Caco-2 (cell line): Measurements from ENCODE around the gene PCDHGB6. TPM values are rescaled to one million over a fixed set of nuclear protein-coding genes. Genes with fewer than 3 reads are reported as not detected.
"Not testable (repeated sequence)": the region's sequence is repeated elsewhere in the genome, so short reads cannot be mapped to it uniquely, and the experiment has no call there.

Source experiments
- BruUV-seq: library from RNA; stranded (reverse); fragments of 400-500 nt; replicated peaks from 2 replicates; lab custom pipeline; 2021; lab: Mats Ljungman, UMichigan
- CTCF ChIA-PET: fragments of 300-600 bp; sonication (Branson Sonifier 250); formaldehyde crosslinking; loops from one replicate; lab custom pipeline; 2022; ENCODE audit warnings: antibody characterized with exemption; lab: Charles Lee
- POLR2A ChIA-PET: fragments of 300-600 bp; sonication (Branson Sonifier 250); formaldehyde crosslinking; loops from one replicate; lab custom pipeline; 2022; ENCODE audit warnings: antibody characterized with exemption; lab: Charles Lee
- DNase-seq, 2 experiments: peaks; one replicate each; pipeline versions ENCODE4 v3.0.0 to v3.0.0-alpha.2; 2020 to 2022
- H3K27me3 ChIP-seq: replicated peaks from 2 replicates; pipeline ENCODE4 v1.6.0; 2011; ENCODE audit warnings: low read length; ENCODE audit not compliant: control insufficient read depth, insufficient read depth
- H3K36me3 ChIP-seq: 2 replicates; pipeline ENCODE4 v1.5.1; 2011; ENCODE audit warnings: low read length; ENCODE audit not compliant: control insufficient read depth, insufficient read depth
- H3K4me1 ChIP-seq: fragments of 250-450 bp; sonication (Bioruptor Pico); 2 replicates; pipeline ENCODE4 v1.5.1; 2020; ENCODE audit warnings: mild to moderate bottlenecking
- H3K4me3 ChIP-seq: 2 replicates; pipeline ENCODE4 v1.5.1; 2011; ENCODE audit warnings: low read depth, mild to moderate bottlenecking, control low read depth, low read length
- H3K9me3 ChIP-seq: fragments of 250-450 bp; sonication (Bioruptor Pico); 2 replicates; pipeline ENCODE4 v1.5.1; 2020; ENCODE audit warnings: mild to moderate bottlenecking, moderate library complexity
- H3K27ac Mint-ChIP-seq: one replicate; pipeline ENCODE4 v1.8.0; 2022; ENCODE audit warnings: mixed read lengths; ENCODE audit not compliant: unreplicated experiment
- H3K27me3 Mint-ChIP-seq: one replicate; pipeline ENCODE4 v1.8.0; 2022; ENCODE audit warnings: mixed read lengths; ENCODE audit not compliant: insufficient read depth, unreplicated experiment
- H3K36me3 Mint-ChIP-seq: one replicate; pipeline ENCODE4 v1.8.0; 2022; ENCODE audit warnings: mild to moderate bottlenecking, mixed read lengths; ENCODE audit not compliant: insufficient read depth, unreplicated experiment
- H3K4me1 Mint-ChIP-seq: one replicate; pipeline ENCODE4 v1.8.0; 2022; ENCODE audit warnings: low read depth, mixed read lengths; ENCODE audit not compliant: unreplicated experiment
- H3K4me3 Mint-ChIP-seq: one replicate; pipeline ENCODE4 v1.8.0; 2022; ENCODE audit warnings: mild to moderate bottlenecking, moderate library complexity, mixed read lengths; ENCODE audit not compliant: unreplicated experiment
- H3K9me3 Mint-ChIP-seq: one replicate; pipeline ENCODE4 v1.8.0; 2022; ENCODE audit warnings: mixed read lengths; ENCODE audit not compliant: unreplicated experiment
- intact Hi-C: fragments of 100-400 bp; cut with micrococcal nuclease; formaldehyde crosslinking; loops from one replicate; pipeline ENCODE4 v1.10.0; 2022; ENCODE audit not compliant: unreplicated experiment
- total RNA-seq: library from RNA; stranded (reverse); gene quantifications from 2 replicates; pipeline ENCODE4 v1.2.3, GENCODE V29; 2022
- TF ChIP-seq, protein P1 (sequence below), 2 experiments: fragments of 200-600 bp in 1 of 2; IDR thresholded peaks; 1 replicate in 1 of 2; 2 replicates in 1 of 2; pipeline versions ENCODE4 v1.5.1 to v1.8.0; 2011 to 2022; ENCODE audit warnings: antibody characterized with exemption in 1 of 2, control low read depth in 1 of 2, inconsistent platforms in 1 of 2, low read depth in 1 of 2, low read length in 1 of 2, mild to moderate bottlenecking in 1 of 2, moderate library complexity in 1 of 2; ENCODE audit not compliant: insufficient read depth in 1 of 2, severe bottlenecking in 1 of 2, unreplicated experiment in 1 of 2

PCDHGB6 gene
- total RNA-seq, 1 experiment from 2014 or later, result 2.5 TPM

DNA sequence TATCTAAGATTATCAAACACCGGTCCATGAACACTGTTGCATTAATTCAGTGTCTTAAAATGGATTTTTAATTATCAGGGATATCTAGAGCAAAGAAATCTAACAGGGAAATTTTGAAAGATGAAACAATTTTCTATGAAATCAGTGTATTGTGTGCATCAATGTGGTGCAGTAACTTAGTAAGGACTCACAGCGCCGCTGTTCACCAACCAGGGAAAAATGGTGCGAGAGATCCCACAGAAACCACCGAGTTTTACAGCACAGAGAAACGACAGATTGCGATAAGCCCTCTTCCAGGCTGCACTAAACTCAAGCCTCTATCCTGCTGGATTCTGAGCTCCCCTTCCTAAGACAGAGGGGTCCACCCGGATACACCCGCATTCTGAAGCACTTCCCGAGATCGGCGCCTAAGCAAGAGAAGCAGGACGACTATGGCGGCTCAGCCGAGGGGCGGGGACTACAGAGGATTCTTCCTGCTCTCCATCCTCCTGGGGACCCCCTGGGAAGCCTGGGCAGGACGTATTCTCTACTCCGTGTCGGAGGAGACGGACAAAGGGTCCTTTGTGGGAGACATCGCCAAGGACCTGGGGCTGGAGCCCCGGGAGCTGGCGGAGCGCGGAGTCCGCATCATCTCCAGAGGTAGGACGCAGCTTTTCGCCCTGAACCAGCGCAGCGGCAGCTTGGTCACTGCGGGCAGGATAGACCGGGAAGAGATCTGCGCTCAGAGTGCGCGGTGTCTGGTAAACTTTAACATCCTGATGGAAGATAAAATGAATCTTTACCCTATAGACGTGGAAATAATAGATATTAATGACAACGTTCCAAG lies 25.1 kb upstream of the PCDHGB6 start, which contains the start of gene PCDHGA7:
TSS of gene PCDHGA7 (plus strand) at position 274 of the 826 bp plus-strand sequence. CDS start at position 432, 158 bp downstream.
- no peaks in the 10 kb centered on the region for H3K4me1 Mint-ChIP-seq
- no peaks in the 10 kb centered on the region for H3K36me3 ChIP-seq
- H3K27me3 ChIP-seq, result no peaks in the 10 kb centered on the region
- BruUV-seq, result no TSS peak
- H3K27ac Mint-ChIP-seq, result no peak within 1 kb of the TSS
- H3K4me1 ChIP-seq, result no peaks in the 10 kb centered on the region
- no peak for DNase-seq
- H3K9me3 Mint-ChIP-seq, result no peaks in the 10 kb centered on the region
- H3K9me3 ChIP-seq, result no peaks in the 10 kb centered on the region; the same call in 1 of the 2 replicates
- no peaks in the 10 kb centered on the region for H3K27me3 Mint-ChIP-seq
- no peak within 1 kb of the TSS for H3K4me3 Mint-ChIP-seq
- ChIA-PET CTCF (no interaction called here), POLR2A (no interaction called here)
- no peak within 1 kb of the TSS for H3K4me3 ChIP-seq
- H3K36me3 Mint-ChIP-seq, result no peaks in the 10 kb centered on the region
- TF ChIP-seq, protein P1, sequence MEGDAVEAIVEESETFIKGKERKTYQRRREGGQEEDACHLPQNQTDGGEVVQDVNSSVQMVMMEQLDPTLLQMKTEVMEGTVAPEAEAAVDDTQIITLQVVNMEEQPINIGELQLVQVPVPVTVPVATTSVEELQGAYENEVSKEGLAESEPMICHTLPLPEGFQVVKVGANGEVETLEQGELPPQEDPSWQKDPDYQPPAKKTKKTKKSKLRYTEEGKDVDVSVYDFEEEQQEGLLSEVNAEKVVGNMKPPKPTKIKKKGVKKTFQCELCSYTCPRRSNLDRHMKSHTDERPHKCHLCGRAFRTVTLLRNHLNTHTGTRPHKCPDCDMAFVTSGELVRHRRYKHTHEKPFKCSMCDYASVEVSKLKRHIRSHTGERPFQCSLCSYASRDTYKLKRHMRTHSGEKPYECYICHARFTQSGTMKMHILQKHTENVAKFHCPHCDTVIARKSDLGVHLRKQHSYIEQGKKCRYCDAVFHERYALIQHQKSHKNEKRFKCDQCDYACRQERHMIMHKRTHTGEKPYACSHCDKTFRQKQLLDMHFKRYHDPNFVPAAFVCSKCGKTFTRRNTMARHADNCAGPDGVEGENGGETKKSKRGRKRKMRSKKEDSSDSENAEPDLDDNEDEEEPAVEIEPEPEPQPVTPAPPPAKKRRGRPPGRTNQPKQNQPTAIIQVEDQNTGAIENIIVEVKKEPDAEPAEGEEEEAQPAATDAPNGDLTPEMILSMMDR (IDR thresholded peaks at IDR 0.05; ENCODE audit: insufficient read depth in 1 of 2, low read depth in 1 of 2, low read length in 1 of 2, severe bottlenecking in 1 of 2, unreplicated experiment in 1 of 2), result no peak
- intact Hi-C loops, result no loop called here

DNA sequence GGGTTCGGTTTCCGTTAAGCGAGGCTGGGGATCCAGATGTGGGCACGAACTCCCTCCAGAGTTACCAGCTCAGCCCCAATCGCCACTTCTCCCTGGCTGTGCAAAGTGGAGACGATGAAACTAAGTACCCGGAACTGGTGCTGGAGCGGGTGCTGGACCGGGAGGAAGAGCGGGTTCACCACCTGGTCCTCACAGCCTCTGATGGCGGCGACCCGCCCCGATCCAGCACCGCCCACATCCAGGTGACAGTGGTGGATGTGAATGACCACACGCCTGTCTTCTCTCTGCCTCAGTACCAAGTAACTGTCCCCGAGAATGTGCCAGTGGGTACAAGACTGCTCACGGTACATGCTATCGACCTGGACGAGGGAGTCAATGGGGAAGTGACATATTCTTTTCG lies 24.5 kb upstream of the PCDHGB6 start:
- ChIA-PET POLR2A (no interaction called here), CTCF (no interaction called here)
- no peak for DNase-seq
- no peaks in the 10 kb centered on the region for H3K4me1 ChIP-seq
- H3K27me3 Mint-ChIP-seq, result no peaks in the 10 kb centered on the region
- TF ChIP-seq, protein P1 (IDR thresholded peaks at IDR 0.05; ENCODE audit: insufficient read depth in 1 of 2, low read depth in 1 of 2, low read length in 1 of 2, severe bottlenecking in 1 of 2, unreplicated experiment in 1 of 2), result no peak
- no peak overlapping the region for H3K4me3 Mint-ChIP-seq
- H3K4me3 ChIP-seq, result no peak overlapping the region
- H3K9me3 Mint-ChIP-seq, result no peaks in the 10 kb centered on the region
- H3K36me3 ChIP-seq, result no peaks in the 10 kb centered on the region
- no peak overlapping the region for H3K27ac Mint-ChIP-seq
- no peaks in the 10 kb centered on the region for H3K36me3 Mint-ChIP-seq
- no peaks in the 10 kb centered on the region; the same call in 1 of the 2 replicates for H3K9me3 ChIP-seq
- no peaks in the 10 kb centered on the region for H3K4me1 Mint-ChIP-seq
- no TSS peak for BruUV-seq
- no peaks in the 10 kb centered on the region for H3K27me3 ChIP-seq
- intact Hi-C loops, result no loop called here

DNA sequence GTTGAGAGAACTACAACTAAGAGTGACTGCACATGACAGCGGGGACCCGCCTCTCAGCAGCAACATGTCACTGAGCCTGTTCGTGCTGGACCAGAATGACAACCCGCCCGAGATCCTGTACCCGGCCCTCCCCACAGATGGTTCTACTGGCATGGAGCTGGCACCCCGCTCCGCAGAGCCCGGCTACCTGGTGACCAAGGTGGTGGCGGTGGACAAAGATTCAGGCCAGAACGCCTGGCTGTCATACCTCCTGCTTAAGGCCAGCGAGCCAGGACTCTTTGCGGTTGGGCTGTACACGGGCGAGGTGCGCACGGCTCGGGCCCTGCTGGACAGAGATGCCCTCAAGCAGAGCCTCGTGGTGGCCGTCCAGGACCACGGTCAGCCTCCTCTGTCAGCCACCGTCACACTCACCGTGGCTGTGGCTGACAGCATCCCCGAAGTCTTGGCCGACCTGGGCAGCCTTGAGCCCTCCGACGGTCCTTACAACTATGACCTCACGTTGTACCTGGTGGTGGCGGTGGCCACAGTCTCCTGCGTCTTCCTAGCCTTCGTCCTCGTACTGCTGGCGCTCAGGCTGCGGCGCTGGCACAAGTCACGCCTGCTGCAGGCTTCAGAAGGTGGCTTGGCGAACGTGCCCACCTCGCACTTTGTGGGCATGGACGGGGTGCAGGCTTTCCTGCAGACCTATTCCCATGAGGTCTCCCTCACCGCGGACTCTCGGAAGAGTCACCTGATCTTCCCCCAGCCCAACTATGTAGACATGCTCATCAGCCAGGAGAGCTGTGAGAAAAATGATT lies 23.2 kb upstream of the PCDHGB6 start:
- no peaks in the 10 kb centered on the region for H3K4me1 Mint-ChIP-seq
- CTCF ChIA-PET, result no interaction called here

DNA sequence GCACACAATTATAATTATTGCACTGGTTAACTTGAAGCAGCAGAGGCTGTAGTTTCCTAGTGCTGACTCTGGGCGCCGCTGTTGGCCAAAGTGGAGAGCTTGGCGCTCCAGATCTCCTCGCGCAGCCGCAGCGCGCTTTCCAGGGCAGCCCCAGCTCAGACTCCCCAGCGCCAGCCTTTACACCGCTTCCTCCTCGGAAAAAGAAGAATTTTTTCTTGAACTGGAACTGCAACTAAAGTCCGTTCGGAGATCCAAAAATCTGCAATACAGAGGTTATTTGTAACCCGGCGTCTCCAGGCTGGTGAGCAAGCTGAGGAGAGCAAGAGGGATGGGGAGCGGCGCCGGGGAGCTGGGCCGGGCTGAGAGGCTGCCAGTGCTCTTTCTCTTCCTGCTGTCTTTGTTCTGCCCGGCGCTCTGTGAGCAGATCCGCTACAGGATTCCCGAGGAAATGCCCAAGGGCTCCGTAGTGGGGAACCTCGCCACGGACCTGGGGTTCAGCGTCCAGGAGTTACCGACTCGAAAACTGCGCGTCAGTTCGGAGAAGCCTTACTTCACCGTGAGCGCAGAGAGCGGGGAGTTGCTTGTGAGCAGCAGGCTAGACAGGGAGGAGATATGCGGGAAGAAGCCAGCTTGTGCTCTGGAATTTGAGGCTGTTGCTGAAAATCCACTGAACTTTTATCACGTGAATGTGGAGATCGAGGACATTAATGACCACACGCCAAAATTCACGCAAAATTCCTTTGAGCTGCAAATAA lies 20.1 kb upstream of the PCDHGB6 start, which contains the start of gene PCDHGB4:
TSS of gene PCDHGB4 (plus strand) at position 142 of the 755 bp plus-strand sequence. CDS start at position 329, 187 bp downstream.
- CTCF ChIA-PET, H3K4me3 Mint-ChIP-seq, H3K36me3 ChIP-seq, BruUV-seq, H3K4me1 ChIP-seq, H3K27me3 Mint-ChIP-seq, H3K4me3 ChIP-seq, H3K36me3 Mint-ChIP-seq, H3K27ac Mint-ChIP-seq, H3K27me3 ChIP-seq, intact Hi-C loops, H3K9me3 ChIP-seq, DNase-seq, H3K4me1 Mint-ChIP-seq, POLR2A ChIA-PET: not testable (repeated sequence)
- H3K9me3 Mint-ChIP-seq, result peaks cover 19% of the 10 kb centered on the region

More for the DNA sequence above, 23.2 kb upstream of the PCDHGB6 start:
- TF ChIP-seq, protein P1 (IDR thresholded peaks at IDR 0.05; ENCODE audit: insufficient read depth in 1 of 2, low read depth in 1 of 2, low read length in 1 of 2, severe bottlenecking in 1 of 2, unreplicated experiment in 1 of 2), result no peak
- Mint-ChIP-seq H3K4me3 (no peak overlapping the region), H3K36me3 (no peaks in the 10 kb centered on the region), H3K27ac (no peak overlapping the region), H3K9me3 (peaks cover 12% of the 10 kb centered on the region), H3K27me3 (no peaks in the 10 kb centered on the region)
- BruUV-seq, result no TSS peak
- intact Hi-C loops, result no loop called here
- H3K4me3 ChIP-seq, result no peak overlapping the region
- H3K27me3 ChIP-seq, result no peaks in the 10 kb centered on the region
- no peaks in the 10 kb centered on the region for H3K4me1 ChIP-seq
- POLR2A ChIA-PET, result no interaction called here
- no peaks in the 10 kb centered on the region for H3K36me3 ChIP-seq
- no peaks in the 10 kb centered on the region; the same call in 1 of the 2 replicates for H3K9me3 ChIP-seq
- DNase-seq, result no peak
